IPS-18c (cell line): ENCODE measurements around the gene NMUR1.

Experiments
- H3K4me3 ChIP-seq: 2 replicates; pipeline ENCODE4 v1.7.0; 2013; ENCODE audit warnings: low read depth, mild to moderate bottlenecking, low read length, moderate library complexity; ENCODE audit not compliant: insufficient read depth
- H3K9me3 ChIP-seq: one replicate; pipeline ENCODE4 v1.6.1; 2013; ENCODE audit warnings: mild to moderate bottlenecking, low read length, moderate library complexity; ENCODE audit not compliant: control insufficient read depth, insufficient read depth

NMUR1 gene

DNA sequence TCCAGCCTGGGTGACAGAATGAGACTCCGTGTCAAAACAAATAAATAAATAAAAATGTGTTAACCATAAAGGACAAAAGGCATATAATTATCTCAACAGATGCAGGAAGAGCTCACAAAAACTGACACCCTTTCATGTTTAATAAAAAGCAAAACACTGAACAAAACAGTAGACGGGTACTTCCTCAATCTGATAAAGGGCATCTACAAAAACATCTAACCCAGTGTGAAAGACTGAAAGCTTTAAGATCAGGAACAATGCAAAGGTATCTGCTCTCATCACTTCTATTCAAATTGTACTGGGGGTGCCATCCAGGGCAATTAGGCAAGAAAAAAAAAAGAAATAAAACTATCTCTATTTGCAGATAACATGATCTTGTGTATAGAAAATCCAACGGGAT lies 54.3 kb downstream of the NMUR1 start:
- no peak overlapping the region for H3K4me3 ChIP-seq
- no peaks in the 10 kb centered on the region for H3K9me3 ChIP-seq
